OCI-M1 (cell line): Measurements from ENCODE around the gene MINDY2.
"Not testable (repeated sequence)": the region's sequence is repeated elsewhere in the genome, so short reads cannot be mapped to it uniquely, and the experiment has no call there.

ENCODE experiments used
- DNase-seq: peaks from one replicate; lab custom pipeline; 2025; lab: John Stamatoyannopoulos, UW

Gene MINDY2

DNA sequence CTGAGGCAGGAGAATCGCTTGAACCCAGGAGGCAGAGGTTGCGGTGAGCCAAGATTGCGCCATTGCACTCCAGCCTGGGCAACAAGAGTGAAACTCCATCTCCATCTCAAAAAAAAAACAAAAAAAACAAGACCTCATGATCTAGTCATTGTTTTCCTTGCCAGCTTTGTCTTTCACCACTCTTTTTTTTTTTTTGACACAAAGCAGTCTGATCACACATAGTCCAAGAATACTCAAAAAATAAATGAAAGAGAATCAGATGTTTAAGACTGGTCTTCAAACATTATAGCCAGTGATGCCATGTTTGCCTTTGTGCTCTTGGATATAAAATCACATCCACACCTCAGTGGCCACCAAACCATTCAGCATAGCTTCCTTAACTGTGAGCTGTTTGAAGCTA lies 15.8 kb upstream of the MINDY2 start:
- no peak for DNase-seq

DNA sequence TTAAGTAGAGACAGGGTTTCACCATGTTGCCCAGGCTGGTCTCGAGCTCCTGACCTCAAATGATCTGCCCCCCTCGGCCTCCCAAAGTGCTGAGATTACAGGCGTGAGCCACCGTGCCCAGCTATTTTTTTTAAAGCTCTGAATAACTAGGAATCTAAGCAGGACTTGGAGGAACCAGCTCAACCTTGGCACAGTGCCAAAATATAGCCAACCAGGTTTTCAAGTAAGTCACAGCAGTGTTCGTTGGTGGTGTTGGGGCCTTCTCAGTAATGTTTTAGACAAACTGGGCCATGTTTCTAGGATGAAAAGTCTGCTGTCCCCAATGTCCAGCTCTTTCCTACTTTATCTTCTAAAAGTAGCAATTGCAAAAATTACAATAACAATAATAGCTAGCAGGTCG lies 15.1 kb upstream of the MINDY2 start:
- DNase-seq: peak; percentile 7

DNA sequence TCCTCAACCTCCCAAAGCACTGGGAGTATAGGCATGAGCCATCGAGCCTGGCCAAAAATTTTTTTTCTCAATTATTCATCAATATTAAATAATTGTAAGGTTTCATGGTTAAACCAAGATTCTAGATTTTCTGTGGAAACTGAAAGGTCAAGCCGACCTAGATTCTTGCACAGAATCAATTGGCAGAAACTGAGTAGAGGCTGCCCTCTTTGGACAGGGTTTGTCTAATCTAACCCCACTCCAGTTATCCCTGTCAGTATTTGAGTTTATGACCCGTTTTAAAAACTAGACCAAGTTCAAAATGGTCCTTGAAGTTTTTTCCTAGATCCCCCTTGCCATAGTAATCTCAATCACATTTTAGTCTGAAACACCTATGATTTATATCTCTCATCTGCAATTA lies 13.0 kb upstream of the MINDY2 start:
- peak; percentile 68 for DNase-seq

DNA sequence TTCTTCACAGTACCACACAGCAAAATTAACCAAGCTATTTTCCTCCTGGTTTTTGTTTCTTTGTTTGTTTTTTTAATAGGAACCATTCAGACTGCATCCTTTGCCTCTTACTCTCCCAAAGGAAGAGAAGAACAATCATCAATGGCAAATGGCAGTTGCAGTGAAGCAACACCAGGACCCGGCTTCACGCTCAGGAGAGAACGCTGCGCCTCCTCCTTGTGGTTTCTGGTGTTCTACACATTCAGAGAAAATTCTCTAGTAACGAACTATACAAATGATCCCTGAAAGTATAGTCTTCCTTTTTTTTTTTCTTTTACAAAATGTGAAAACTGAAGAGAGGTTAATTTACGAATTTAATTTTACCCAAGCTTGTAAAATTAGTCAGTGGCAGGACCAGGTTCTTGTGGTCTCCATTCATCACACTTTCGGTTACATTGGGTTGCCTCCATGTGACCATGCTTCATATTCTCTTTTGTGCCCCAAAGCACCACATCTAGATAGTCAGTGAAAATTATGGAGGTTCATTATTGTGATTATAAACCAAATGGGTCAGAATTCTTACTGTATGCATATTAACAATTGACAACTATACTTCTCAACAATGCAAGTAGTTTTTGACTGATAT lies 10.6 kb upstream of the MINDY2 start:
- no peak for DNase-seq

DNA sequence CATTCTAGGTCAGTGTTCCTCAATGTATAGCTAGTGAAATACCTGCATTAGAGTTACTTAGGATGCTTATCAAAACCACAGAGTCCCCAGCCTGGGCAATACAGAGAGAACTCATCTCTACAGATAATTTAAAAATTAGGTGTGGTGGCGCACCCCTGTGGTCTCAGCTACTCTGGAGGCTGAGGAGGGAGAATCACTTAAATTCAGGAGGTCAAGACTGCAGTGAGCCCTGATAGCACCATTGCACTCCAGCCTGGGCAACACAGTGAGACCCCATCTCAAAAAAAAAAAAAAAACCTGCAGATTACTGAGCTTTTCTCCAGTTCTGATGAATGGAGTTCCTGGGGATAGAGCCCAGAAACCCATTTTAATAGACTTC lies 10.1 kb upstream of the MINDY2 start:
- DNase-seq: peak; percentile 27

- DNase-seq: no peak
Measured at GRCh38 chr15:58762285-58762684, 8.8 kb upstream of the MINDY2 start.

- DNase-seq: no peak
Measured at GRCh38 chr15:58762731-58763130, 8.4 kb upstream of the MINDY2 start.

- DNase-seq: no peak
Measured at GRCh38 chr15:58764468-58764867, 6.6 kb upstream of the MINDY2 start.

DNA sequence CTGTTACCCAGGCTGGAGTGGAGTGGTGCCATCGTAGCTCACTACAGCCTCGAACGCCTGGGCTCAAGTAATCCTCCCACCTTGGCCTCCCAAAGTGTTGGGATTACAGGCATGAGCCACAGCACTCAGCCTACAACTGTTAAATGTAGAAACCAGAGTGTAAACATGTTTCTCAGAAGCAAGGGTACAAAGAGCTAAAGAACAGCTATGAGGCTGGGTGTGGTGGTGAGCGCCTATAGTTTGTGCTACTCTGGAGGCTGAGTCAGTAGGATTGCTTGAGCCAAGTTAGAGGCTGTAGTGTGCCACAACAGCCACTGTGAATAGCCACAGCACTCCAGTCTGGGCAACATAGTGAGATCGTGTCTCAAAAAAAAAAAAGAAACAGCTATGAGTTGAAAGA lies 4.8 kb upstream of the MINDY2 start:
- DNase-seq: no peak

GRCh38 chr15:58768601-58769004 lies 2.5 kb upstream of the MINDY2 start:
- not testable (repeated sequence) for DNase-seq

DNA sequence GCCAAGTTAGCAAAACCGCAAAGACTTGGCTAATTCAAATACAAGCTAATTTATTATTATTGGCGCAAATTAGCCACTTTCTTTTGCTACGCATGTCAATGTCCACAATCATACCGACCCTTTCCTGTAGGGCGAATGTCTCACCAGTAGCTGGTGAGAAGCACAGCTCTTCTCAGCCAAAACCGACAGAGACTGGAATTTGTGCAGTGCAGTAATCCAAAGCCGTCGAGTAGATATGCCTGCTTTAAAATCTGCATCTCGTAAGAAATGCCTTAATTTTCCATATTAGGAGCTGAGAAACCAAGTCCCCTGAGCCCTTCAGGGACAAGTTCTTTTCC lies 614 bp upstream of the MINDY2 start:
- DNase-seq: peak; percentile 93

- peak; percentile 54 for DNase-seq
Measured at GRCh38 chr15:58771621-58772250, 634 bp downstream of the MINDY2 start.

GRCh38 chr15:58773024-58773423 lies 1.9 kb downstream of the MINDY2 start:
- DNase-seq: no peak

DNA sequence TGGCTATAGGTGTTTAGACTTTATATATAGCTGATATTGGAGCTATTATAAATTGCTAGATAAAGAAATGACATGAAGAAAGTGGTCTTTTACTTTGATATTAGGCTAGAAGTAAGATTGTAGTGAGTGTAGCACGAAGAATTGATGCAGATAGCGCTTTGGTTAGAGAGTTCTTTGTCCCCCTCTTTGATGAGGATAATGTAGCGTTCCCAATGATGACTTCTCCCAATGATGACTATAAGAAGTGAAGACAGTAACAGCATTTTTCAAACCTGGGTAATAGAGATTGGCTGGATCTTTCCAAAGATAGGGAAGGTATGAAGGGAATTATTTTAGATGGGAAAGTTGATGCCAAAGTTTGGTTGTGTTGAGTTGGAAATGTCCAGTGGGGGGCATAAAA lies 4.3 kb downstream of the MINDY2 start:
- no peak for DNase-seq

DNA sequence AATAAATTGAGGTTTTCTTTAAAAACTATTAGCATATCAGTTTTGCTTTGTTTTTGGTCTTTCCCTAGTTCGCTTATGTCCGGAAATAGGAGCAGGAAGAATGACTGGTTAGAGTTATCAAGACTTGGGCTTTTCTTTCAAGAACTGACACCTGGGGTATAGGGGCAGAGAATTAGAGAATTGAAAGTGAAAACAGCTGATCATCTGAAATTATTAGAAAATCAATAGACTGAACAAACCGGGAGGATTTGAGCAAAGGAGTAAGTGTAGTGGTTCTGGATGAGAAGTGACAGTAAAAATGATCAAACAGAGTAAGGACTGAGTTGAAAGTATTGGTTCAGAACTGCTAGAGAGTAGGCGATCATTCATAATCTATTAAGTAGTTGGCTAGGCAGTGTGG lies 6.0 kb downstream of the MINDY2 start:
- no peak for DNase-seq

DNA sequence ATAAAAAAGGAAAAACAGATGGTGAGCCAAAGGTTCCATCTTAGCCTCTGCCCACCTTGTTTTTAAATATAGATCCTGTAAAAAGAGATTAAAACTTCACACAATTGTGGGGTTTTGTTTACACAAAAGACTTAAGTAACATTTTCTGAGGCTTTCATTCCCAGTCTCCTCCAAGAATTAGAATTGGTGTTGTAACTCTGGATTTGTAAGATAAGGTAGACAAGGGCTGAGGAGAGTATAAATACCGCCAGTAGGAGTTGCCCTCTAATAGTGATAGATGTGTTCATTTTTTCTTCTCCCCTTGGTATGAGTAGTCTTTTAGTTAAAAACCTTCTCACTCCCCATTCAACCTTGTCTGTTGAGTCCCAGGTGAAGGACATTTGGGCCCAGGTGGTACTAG lies 8.5 kb downstream of the MINDY2 start:
- DNase-seq: peak; percentile 42

- DNase-seq: no peak
Measured at GRCh38 chr15:58785355-58785754, 14.3 kb downstream of the MINDY2 start.

DNA sequence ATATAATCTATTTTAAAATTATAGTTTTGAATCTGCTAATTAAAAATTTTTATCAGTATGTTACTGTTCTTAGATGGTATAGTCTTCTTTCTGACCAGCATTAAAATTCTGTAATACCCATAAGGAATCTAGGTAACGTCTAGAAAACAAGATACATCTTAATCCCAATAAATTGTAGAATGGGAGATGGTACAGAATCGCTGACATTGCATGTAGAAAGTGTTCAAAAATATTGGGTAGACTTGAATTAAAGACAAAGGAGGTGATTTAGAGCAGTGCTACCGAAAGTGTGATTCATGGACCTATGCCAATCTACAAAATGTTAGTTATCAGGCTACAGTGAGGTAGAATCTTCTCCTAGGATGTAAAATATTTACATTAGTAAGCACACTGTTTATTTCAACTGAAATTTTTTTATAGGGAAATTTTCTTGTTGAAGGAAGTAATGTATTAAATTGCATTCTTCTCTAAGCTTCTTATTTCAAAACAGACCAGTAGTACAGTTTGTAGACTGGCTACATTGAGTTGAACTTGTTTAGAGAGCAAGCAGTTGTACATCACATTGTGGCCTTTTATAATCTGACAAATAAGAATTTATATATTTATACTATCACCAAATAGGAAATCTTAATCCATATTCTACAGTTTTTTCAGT lies 17.1 kb downstream of the MINDY2 start:
- no peak for DNase-seq

DNA sequence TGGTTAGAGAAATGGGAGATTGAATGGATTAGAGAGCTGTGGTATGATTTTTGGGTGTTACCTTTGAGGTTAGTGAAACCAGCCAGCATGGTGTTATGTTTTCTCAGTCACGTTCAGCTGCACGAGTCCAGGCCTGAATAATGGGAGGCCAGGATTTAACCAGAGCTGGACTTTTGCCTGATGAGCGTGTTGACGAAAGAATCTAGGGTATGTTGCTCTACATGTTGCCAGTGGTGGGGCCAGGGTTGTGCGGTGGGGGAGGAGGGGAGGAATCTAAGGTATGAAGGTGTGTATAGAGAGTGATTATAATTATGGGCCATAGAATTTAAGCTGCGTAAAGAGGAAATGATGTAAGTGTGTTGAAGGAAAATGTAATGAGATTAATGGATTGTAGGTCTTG lies 22.8 kb downstream of the MINDY2 start:
- DNase-seq: no peak

- no peak for DNase-seq
Measured at GRCh38 chr15:58795825-58796224, 24.7 kb downstream of the MINDY2 start.

GRCh38 chr15:58797505-58797904 lies 26.4 kb downstream of the MINDY2 start:
- DNase-seq: no peak

- DNase-seq: peak; percentile 46
Measured at GRCh38 chr15:58805095-58805494, 34.0 kb downstream of the MINDY2 start.

DNA sequence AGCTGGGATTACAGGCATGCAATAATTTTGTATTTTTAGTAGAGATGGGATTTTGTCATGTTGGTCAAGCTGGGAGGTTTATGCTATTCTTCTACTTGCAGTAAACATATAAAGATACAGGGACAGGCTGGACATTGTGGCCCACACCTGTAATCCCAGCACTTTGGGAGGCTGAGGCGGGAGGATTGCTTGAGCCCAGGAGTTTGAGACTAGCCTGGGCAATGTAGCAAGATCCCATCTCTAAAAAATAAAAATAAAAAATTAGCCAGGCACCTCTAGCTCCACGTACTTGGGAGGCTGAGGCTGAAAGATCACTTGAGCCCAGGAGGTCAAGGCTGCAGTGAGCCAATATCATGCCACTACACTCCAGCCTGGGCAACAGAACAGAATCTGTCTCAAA lies 52.2 kb downstream of the MINDY2 start:
- not testable (repeated sequence) for DNase-seq

DNA sequence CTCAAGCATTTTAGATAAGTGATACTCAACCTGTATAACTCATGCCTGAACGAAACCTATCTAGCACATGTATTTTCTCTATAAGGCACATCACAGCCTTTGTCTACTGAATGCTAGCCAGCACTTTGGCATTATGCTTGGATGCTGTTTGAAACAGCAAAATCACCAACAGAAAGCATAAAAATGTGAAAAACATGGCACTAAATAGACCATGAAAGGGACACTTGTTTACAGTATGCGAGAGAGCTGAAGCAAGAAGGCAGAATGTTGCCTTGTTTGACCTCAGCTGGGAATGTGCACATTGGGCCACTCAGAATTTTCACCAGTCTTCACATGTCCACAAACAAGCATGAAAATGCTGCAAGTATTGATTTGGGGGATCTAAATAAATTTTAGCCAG lies 59.5 kb downstream of the MINDY2 start:
- no peak for DNase-seq
